Measurements from ENCODE around the gene AADAC. TPM values are rescaled to one million over a fixed set of nuclear protein-coding genes. Genes with fewer than 3 reads are reported as not detected.
A peak's percentile ranks its signal among the peaks of the same experiment; 100 is the strongest.
"Not testable (repeated sequence)": the region's sequence is repeated elsewhere in the genome, so short reads cannot be mapped to it uniquely, and the experiment has no call there.

Gene AADAC
- total and polyA plus RNA-seq, 2 donors (not counting 1 experiment from before 2014, with no cell fraction given) = 0.17 TPM; not detected in 1

GRCh38 chr3:151800431-151800830 is 13.5 kb upstream of the AADAC start:
- Histone ChIP-seq H3K4me2 (ENCODE audit: extremely low read depth, insufficient read depth, low read length) (no peak overlapping the region), H3K4me3 (replicated peaks in 1 of 4; ENCODE audit: control extremely low read depth in 1 of 4, insufficient read depth in 1 of 4, low read depth in 3 of 4, low read length in 4 of 4) (no peak overlapping the region), H3K4me1 (ENCODE audit: control insufficient read depth, extremely low read depth, insufficient read depth, low read length) (no peaks in the 10 kb centered on the region), H2AFZ (ENCODE audit: low read length) (no peak overlapping the region), H3K27ac (ENCODE audit: insufficient read depth, low read length) (no peak overlapping the region), H3K27me3 (ENCODE audit: control insufficient read depth, insufficient read depth, low read length) (no peaks in the 10 kb centered on the region), H3K9me3 (ENCODE audit: control insufficient read depth, insufficient read depth, low read depth, low read length) (no peaks in the 10 kb centered on the region), H3K36me3 (ENCODE audit: control insufficient read depth, insufficient read depth, low read length) (no peaks in the 10 kb centered on the region), H4K20me1 (ENCODE audit: control insufficient read depth, extremely low read depth, insufficient read depth, low read length) (no peaks in the 10 kb centered on the region), H3K9ac (ENCODE audit: insufficient read depth, low read length) (no peak overlapping the region), H3K79me2 (ENCODE audit: control insufficient read depth, insufficient read depth, low read length) (no peaks in the 10 kb centered on the region)
- no peak for DNase-seq (ENCODE audit: low read depth in 2 of 2)
- TF ChIP-seq EZH2 (IDR thresholded peaks at IDR 0.05; ENCODE audit: low read length, missing control alignments) (no peak), CTCF (conservative IDR thresholded peaks at IDR 0.05 in 1 of 2, IDR thresholded peaks at IDR 0.05 in 1 of 2; ENCODE audit: low read depth in 1 of 2, low read length in 2 of 2) (no peak)

- Histone ChIP-seq H3K9me3 (ENCODE audit: control insufficient read depth, insufficient read depth, low read depth, low read length) (no peaks in the 10 kb centered on the region), H3K4me2 (ENCODE audit: extremely low read depth, insufficient read depth, low read length) (no peak overlapping the region), H3K36me3 (ENCODE audit: control insufficient read depth, insufficient read depth, low read length) (no peaks in the 10 kb centered on the region), H2AFZ (ENCODE audit: low read length) (no peak overlapping the region), H3K27ac (ENCODE audit: insufficient read depth, low read length) (no peak overlapping the region), H4K20me1 (ENCODE audit: control insufficient read depth, extremely low read depth, insufficient read depth, low read length) (no peaks in the 10 kb centered on the region), H3K9ac (ENCODE audit: insufficient read depth, low read length) (no peak overlapping the region), H3K4me1 (ENCODE audit: control insufficient read depth, extremely low read depth, insufficient read depth, low read length) (no peaks in the 10 kb centered on the region), H3K79me2 (ENCODE audit: control insufficient read depth, insufficient read depth, low read length) (no peaks in the 10 kb centered on the region), H3K4me3 (replicated peaks in 1 of 4; ENCODE audit: control extremely low read depth in 1 of 4, insufficient read depth in 1 of 4, low read depth in 3 of 4, low read length in 4 of 4) (no peak overlapping the region), H3K27me3 (ENCODE audit: control insufficient read depth, insufficient read depth, low read length) (no peaks in the 10 kb centered on the region)
- peak in 1 of 2 donors; percentile 36 for DNase-seq (ENCODE audit: low read depth in 2 of 2)
- TF ChIP-seq EZH2 (IDR thresholded peaks at IDR 0.05; ENCODE audit: low read length, missing control alignments) (no peak), CTCF (conservative IDR thresholded peaks at IDR 0.05 in 1 of 2, IDR thresholded peaks at IDR 0.05 in 1 of 2; ENCODE audit: low read depth in 1 of 2, low read length in 2 of 2) (no peak)
Measured at GRCh38 chr3:151804267-151804666, 9.6 kb upstream of the AADAC start.

- no peak overlapping the region for H2AFZ ChIP-seq (ENCODE audit: low read length)
- H3K27me3 ChIP-seq (ENCODE audit: control insufficient read depth, insufficient read depth, low read length) = no peaks in the 10 kb centered on the region
- H3K27ac ChIP-seq (ENCODE audit: insufficient read depth, low read length) = no peak overlapping the region
- H3K4me2 ChIP-seq (ENCODE audit: extremely low read depth, insufficient read depth, low read length) = no peak overlapping the region
- H3K4me1 ChIP-seq (ENCODE audit: control insufficient read depth, extremely low read depth, insufficient read depth, low read length) = no peaks in the 10 kb centered on the region
- DNase-seq (ENCODE audit: low read depth in 2 of 2) = no peak
- H3K9me3 ChIP-seq (ENCODE audit: control insufficient read depth, insufficient read depth, low read depth, low read length) = no peaks in the 10 kb centered on the region
- no peaks in the 10 kb centered on the region for H3K36me3 ChIP-seq (ENCODE audit: control insufficient read depth, insufficient read depth, low read length)
- no peaks in the 10 kb centered on the region for H4K20me1 ChIP-seq (ENCODE audit: control insufficient read depth, extremely low read depth, insufficient read depth, low read length)
- no peaks in the 10 kb centered on the region for H3K79me2 ChIP-seq (ENCODE audit: control insufficient read depth, insufficient read depth, low read length)
- no peak overlapping the region for H3K4me3 ChIP-seq (replicated peaks in 1 of 4; ENCODE audit: control extremely low read depth in 1 of 4, insufficient read depth in 1 of 4, low read depth in 3 of 4, low read length in 4 of 4)
- no peak overlapping the region for H3K9ac ChIP-seq (ENCODE audit: insufficient read depth, low read length)
- TF ChIP-seq EZH2 (IDR thresholded peaks at IDR 0.05; ENCODE audit: low read length, missing control alignments) (no peak), CTCF (conservative IDR thresholded peaks at IDR 0.05 in 1 of 2, IDR thresholded peaks at IDR 0.05 in 1 of 2; ENCODE audit: low read depth in 1 of 2, low read length in 2 of 2) (no peak)
Measured at GRCh38 chr3:151806838-151807237, 7.1 kb upstream of the AADAC start.

GRCh38 chr3:151808926-151809325 is 5.0 kb upstream of the AADAC start:
- DNase-seq (ENCODE audit: low read depth in 2 of 2); H3K27me3 ChIP-seq (ENCODE audit: control insufficient read depth, insufficient read depth, low read length); H3K79me2 ChIP-seq (ENCODE audit: control insufficient read depth, insufficient read depth, low read length); H3K4me3 ChIP-seq (replicated peaks in 1 of 4; ENCODE audit: control extremely low read depth in 1 of 4, insufficient read depth in 1 of 4, low read depth in 3 of 4, low read length in 4 of 4); H3K27ac ChIP-seq (ENCODE audit: insufficient read depth, low read length); H3K4me1 ChIP-seq (ENCODE audit: control insufficient read depth, extremely low read depth, insufficient read depth, low read length); H4K20me1 ChIP-seq (ENCODE audit: control insufficient read depth, extremely low read depth, insufficient read depth, low read length); H3K4me2 ChIP-seq (ENCODE audit: extremely low read depth, insufficient read depth, low read length); H3K36me3 ChIP-seq (ENCODE audit: control insufficient read depth, insufficient read depth, low read length); H3K9me3 ChIP-seq (ENCODE audit: control insufficient read depth, insufficient read depth, low read depth, low read length); H2AFZ ChIP-seq (ENCODE audit: low read length); H3K9ac ChIP-seq (ENCODE audit: insufficient read depth, low read length): not testable (repeated sequence)
